GM15510 (cell line): ENCODE data around the gene ZFP36L1.

ENCODE experiments used
- POLR2A ChIP-seq: IDR thresholded peaks from 3 replicates; pipeline ENCODE4 v1.6.1; 2011; ENCODE audit warnings: borderline replicate concordance; ENCODE audit not compliant: insufficient read length; ENCODE audit errors: extremely low read depth

Gene ZFP36L1

GRCh38 chr14:68758301-68758700, 34.6 kb downstream of the ZFP36L1 start:
- no peak for TF ChIP-seq POLR2A

GRCh38 chr14:68757618-68758081, 35.2 kb downstream of the ZFP36L1 start:
- TF ChIP-seq POLR2A = no peak

- no peak for TF ChIP-seq POLR2A
Measured at GRCh38 chr14:68756734-68757133, 36.1 kb downstream of the ZFP36L1 start.

- no peak for TF ChIP-seq POLR2A
Measured at GRCh38 chr14:68756000-68756481, 36.8 kb downstream of the ZFP36L1 start.

- TF ChIP-seq POLR2A = no peak
Measured at GRCh38 chr14:68755016-68755353, 37.9 kb downstream of the ZFP36L1 start.

- no peak for TF ChIP-seq POLR2A
Measured at GRCh38 chr14:68753690-68754089, 39.2 kb downstream of the ZFP36L1 start.

- no peak for TF ChIP-seq POLR2A
Measured at GRCh38 chr14:68752271-68753006, 40.4 kb downstream of the ZFP36L1 start.

- no peak for TF ChIP-seq POLR2A
Measured at GRCh38 chr14:68749487-68750475, 43.1 kb downstream of the ZFP36L1 start.

GRCh38 chr14:68748691-68749090, 44.2 kb downstream of the ZFP36L1 start:
- no peak for TF ChIP-seq POLR2A

- TF ChIP-seq POLR2A = no peak
Measured at GRCh38 chr14:68748260-68748659, 44.6 kb downstream of the ZFP36L1 start.

- no peak for TF ChIP-seq POLR2A
Measured at GRCh38 chr14:68747393-68747792, 45.5 kb downstream of the ZFP36L1 start.

GRCh38 chr14:68744613-68745012, 48.3 kb downstream of the ZFP36L1 start:
- no peak for TF ChIP-seq POLR2A

GRCh38 chr14:68741839-68742470, 50.9 kb downstream of the ZFP36L1 start:
- TF ChIP-seq POLR2A = no peak

GRCh38 chr14:68741477-68741791, 51.4 kb downstream of the ZFP36L1 start:
- TF ChIP-seq POLR2A = no peak
